Dendritic cell treated with granulocyte-macrophage colony-stimulating factor and Interleukin-4, amounts not matched to agents 40 ng/mL and 50 ng/mL, for 4 days (primary cell): ENCODE data around the gene TSHR.

ENCODE experiments used
- H3K27ac Mint-ChIP-seq: one replicate; pipeline ENCODE4 v1.8.0; 2022; ENCODE audit warnings: mild to moderate bottlenecking, mixed read lengths
- H3K27me3 Mint-ChIP-seq: one replicate; pipeline ENCODE4 v1.8.0; 2022; ENCODE audit warnings: mild to moderate bottlenecking, mixed read lengths
- H3K36me3 Mint-ChIP-seq: one replicate; pipeline ENCODE4 v1.8.0; 2022; ENCODE audit warnings: low read depth, mixed read lengths
- H3K4me1 Mint-ChIP-seq: one replicate; pipeline ENCODE4 v1.8.0; 2022; ENCODE audit warnings: low read depth, mixed read lengths
- H3K4me3 Mint-ChIP-seq: one replicate; pipeline ENCODE4 v1.8.0; 2022; ENCODE audit warnings: mild to moderate bottlenecking, moderate library complexity, mixed read lengths
- H3K9me3 Mint-ChIP-seq: one replicate; pipeline ENCODE4 v1.8.0; 2022; ENCODE audit warnings: mixed read lengths
- intact Hi-C: fragments of 100-400 bp; cut with micrococcal nuclease; formaldehyde crosslinking; loops from one replicate; pipeline ENCODE4 v1.15.0; 2022

TSHR gene

DNA sequence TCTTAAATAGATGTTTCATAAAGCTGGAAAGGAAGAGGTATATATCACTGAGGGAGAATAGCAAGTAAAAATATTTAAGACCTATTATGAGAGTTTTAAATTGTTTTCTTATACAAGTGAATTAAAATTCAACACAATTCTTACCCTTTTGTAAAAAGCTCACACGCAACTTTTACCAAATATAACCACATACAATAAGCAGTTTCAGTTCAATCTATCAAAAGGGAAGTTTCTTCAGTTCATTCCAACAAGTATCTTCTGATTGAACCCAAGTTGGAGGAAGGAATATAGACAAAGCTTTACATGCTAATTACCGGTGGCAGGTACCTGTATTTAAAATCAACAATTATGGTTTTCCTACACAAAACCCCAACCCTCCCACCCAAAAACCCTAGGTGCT lies 224.2 kb downstream of the TSHR start:
- H3K9me3 Mint-ChIP-seq: no peaks in the 10 kb centered on the region
- peak overlapping the region; percentile 25 for H3K27ac Mint-ChIP-seq
- H3K4me3 Mint-ChIP-seq: no peak overlapping the region
- H3K4me1 Mint-ChIP-seq: peaks cover 34% of the 10 kb centered on the region
- no peaks in the 10 kb centered on the region for H3K27me3 Mint-ChIP-seq
- intact Hi-C loops: loop anchor here (2.0 kb wide), 1 partner anchor 25 kb away; no protein-coding TSS in a partner anchor
- peaks cover 47% of the 10 kb centered on the region for H3K36me3 Mint-ChIP-seq

DNA sequence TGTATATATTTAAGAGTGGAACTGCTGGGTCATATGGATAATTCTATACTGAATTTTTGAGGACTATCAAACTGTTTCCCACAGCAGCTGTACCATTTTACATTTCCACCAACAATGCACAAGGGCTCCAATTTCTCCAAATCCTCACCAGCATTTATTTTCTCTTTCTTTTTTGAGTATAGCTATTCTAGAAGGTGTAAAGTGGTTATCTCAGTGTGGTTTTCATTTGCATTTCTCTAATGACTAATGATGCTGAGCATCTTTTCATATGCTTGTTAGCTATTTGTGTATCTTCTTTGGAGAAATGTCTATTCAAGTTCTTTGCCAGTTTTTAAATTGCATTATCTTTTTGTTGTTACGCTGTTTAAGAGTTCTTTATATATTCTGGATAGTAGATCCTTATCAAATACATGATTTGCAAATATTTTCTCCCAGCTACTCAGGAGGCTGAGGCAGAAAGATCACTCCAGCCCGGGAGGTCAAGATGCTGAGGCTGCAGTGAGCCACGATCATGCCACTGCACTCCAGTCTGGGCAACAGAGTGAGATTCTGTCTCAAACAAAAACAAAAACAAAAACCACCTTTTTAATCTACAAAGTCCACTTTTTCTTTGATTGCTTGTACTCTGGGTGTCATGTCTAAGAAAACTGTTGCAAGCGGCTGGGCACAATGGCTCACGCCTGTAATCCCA lies 232.6 kb downstream of the TSHR start:
- Mint-ChIP-seq H3K4me1 (peaks cover 5% of the 10 kb centered on the region), H3K36me3 (peaks cover 74% of the 10 kb centered on the region)

GRCh38 chr14:81192594-81192993 lies 237.2 kb downstream of the TSHR start:
- Mint-ChIP-seq H3K4me1 (peaks cover 5% of the 10 kb centered on the region), H3K36me3 (peaks cover 77% of the 10 kb centered on the region), H3K4me3 (no peak overlapping the region), H3K9me3 (no peaks in the 10 kb centered on the region), H3K27ac (no peak overlapping the region), H3K27me3 (no peaks in the 10 kb centered on the region)
- intact Hi-C loops: no loop called here

More for the DNA sequence above, 232.6 kb downstream of the TSHR start:
- Mint-ChIP-seq H3K27ac (no peak overlapping the region), H3K9me3 (no peaks in the 10 kb centered on the region), H3K27me3 (no peaks in the 10 kb centered on the region), H3K4me3 (no peak overlapping the region)
- intact Hi-C loops: no loop called here

DNA sequence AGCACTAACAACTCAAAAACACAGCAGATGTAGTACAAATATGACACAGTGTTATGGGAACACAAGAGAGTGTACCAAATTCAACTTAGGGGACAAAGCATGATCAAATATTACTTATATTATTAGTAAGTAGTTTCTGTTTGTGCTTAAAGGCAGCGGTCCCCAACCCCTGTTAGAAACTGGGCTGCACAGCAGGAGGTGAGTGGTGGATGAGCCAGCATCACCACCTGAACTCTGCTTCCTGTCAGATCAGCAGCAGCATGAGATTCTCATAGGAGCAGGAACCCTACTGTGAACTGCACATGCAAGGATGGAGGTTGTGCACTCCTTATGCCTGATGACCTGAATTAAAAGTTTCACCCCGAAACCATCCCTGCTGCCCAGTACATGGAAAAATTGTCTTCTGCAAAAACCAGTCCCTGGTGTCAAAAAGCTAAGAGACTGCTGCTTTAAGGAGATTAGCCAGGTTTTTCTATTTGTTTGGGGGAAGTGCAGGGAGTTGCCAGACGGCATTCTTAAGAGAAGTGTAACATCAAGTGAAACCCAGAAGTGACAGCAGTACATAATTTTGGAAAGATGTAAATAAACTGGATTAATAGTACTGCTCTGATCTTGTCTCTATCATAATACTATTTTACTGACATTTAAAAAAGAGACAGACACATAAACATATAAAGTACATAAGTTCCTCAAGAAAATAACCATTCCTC lies 238.7 kb downstream of the TSHR start:
- Mint-ChIP-seq H3K27me3 (no peaks in the 10 kb centered on the region), H3K36me3 (peaks cover 73% of the 10 kb centered on the region), H3K4me3 (no peak overlapping the region)

More for the DNA sequence above, 238.7 kb downstream of the TSHR start:
- Mint-ChIP-seq H3K4me1 (peaks cover 5% of the 10 kb centered on the region), H3K27ac (no peak overlapping the region), H3K9me3 (no peaks in the 10 kb centered on the region)
- intact Hi-C loops: no loop called here
